Fibroblast of skin of back (primary cell): ENCODE measurements around the gene ANKRD12.
"Not testable (repeated sequence)": the region's sequence is repeated elsewhere in the genome, so short reads cannot be mapped to it uniquely, and the experiment has no call there.

Experiments
- DNase-seq: peaks from one replicate; pipeline ENCODE4 v3.0.0-alpha.2; 2013

The ANKRD12 gene

GRCh38 chr18:9234528-9234927 is 97.9 kb downstream of the ANKRD12 start:
- no peak for DNase-seq

DNA sequence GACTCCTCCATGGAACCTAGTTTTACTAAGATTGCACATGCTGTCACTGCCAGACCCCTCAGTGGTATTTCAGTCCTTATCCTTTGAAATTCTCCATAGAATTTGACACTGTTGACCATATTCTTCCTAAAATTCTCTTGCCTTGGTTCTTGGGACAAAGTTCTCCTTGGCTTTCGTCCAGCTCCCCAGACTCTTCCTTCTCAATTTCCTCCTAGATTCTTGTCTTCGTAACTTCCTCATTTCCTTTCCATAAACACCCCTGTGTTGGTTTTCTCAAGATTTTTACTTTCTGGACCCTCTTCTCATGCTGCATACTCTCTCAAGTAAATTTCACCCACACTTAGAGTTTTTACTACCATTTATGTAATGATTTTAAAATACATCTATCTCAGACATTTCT is 101.4 kb downstream of the ANKRD12 start:
- DNase-seq: no peak

- no peak for DNase-seq
Observed at GRCh38 chr18:9239720-9240119, 103.1 kb downstream of the ANKRD12 start.

DNA sequence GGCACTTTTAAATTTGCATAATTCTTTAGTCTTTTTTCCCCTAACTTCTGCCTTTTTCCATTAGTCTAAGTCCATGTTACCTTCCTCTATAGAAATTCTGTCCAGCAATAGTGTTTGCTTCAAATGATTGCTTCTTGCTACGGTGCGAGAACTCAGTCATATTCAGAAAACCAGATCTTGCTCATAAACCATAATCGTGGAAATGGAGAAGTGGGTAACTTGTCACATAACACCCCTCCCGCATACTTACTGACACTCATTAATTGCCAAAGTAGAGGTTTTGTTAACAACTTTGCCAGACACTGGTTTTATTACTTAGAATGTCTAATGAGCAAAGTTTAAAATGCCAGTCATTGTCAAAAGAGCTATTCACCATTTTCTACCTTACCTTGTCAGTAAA is 103.7 kb downstream of the ANKRD12 start:
- DNase-seq: no peak

GRCh38 chr18:9243029-9243428 is 106.4 kb downstream of the ANKRD12 start:
- no peak for DNase-seq

DNA sequence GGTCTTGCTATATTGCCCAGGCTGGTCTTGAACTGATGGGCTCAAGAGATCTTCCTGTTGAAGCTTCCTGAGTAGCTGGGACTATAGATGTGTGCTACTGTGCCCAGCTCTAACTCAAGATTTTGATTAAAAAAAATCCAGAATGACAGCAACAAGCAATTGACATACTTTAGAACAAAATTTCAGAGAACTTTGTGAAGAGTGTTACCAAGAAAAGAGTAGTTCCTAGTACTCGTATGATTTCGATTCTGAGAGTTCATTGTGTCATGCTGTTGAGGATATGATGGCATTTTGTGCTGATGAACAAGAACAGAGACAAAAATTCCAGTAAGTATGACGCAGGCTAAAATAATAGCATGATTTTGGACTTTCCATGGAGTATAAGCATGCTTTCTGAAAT is 107.8 kb downstream of the ANKRD12 start:
- DNase-seq: no peak

DNA sequence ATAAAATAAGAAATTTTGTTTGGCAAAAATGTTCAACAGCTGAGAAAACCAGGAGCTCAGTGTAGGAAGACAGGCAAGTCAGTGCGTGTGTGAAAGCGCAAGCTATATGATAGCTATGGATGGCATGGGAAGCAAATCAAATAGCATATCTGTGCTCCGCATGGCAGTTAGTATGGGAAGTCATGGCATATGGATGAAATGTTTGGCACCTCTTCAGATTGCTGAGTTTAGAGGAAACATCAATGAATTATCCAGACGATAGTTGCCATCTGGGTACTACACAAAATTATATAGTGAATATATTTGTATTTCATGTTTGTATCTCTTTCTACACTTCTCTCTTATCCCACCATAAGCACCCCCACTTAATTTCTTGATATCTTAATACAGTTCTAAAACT is 112.1 kb downstream of the ANKRD12 start:
- DNase-seq: no peak

DNA sequence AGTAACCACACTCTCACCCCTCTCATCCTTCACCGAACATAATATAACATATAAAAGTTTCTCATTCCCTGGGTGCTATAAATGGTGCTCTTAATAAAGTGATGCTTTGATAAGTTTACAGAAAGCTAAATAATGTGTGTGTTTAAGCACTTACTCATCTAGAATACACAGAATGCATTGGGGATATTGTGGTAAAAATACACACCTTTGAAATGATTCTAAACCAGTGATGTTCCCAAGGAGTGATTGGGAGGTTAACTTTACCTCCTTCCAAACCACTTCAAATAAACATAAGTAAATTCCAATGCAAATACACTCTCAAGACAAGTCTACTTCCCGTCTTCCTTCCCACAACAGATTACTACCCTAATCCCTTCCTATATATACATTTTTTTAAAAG is 112.7 kb downstream of the ANKRD12 start:
- DNase-seq: no peak

DNA sequence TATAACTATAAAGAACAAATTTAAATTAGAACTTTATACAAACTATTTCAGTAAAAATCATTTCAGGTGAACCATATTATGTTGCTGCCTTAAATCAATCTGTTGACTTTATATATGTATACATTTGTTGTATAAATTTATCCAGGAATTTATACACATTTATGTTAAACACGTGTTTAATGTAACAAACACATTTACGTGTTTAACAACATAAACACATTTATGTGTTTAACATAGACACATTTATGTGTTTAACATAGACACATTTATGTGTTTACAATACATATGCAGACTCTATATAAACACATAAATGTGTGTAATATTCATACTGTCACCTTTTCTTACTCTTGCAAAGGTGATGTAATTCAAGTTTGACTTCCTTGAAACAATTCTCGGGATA is 122.6 kb downstream of the ANKRD12 start:
- no peak for DNase-seq

GRCh38 chr18:9260388-9261380 is 124.1 kb downstream of the ANKRD12 start:
- DNase-seq: peak; percentile 6

DNA sequence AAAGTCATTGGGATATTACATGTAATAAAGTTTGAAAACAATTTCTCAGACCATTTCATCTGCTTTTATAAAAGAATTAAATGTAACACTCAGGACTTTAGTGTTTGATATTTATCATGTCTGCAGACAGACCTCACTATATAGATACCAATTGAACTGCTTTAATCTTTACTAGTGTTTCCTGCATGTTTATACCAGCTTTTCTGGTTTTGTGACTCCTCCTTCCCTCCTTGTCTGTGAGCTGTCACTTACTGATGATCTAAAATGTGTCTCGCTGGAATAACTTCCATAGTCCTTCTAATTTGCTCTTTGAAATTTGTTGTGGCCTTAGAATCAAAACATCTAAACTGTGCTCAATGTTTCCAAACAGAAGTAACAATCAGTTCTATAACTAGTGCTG is 126.7 kb downstream of the ANKRD12 start:
- no peak for DNase-seq

DNA sequence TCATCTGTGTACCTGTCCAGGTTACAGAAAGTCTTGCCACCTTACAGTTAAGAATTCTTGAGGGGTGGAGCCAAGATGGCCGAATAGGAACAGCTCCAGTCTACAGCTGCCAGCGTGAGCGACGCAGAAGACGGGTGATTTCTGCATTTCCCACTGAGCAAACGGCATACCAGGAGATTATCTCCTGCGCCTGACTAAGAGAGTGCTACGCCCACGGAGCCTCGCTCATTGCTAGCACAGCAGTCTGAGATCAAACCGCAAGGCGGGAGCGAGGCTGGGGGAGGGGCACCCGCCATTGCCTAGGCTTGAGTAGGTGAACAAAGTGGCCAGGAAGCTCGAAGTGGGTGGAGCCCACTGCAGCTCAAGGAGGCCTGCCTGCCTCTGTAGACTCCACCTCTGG is 128.2 kb downstream of the ANKRD12 start:
- not testable (repeated sequence) for DNase-seq

- DNase-seq: no peak
Observed at GRCh38 chr18:9273221-9273620, 136.6 kb downstream of the ANKRD12 start.

GRCh38 chr18:9275890-9276289 is 139.3 kb downstream of the ANKRD12 start:
- no peak for DNase-seq

DNA sequence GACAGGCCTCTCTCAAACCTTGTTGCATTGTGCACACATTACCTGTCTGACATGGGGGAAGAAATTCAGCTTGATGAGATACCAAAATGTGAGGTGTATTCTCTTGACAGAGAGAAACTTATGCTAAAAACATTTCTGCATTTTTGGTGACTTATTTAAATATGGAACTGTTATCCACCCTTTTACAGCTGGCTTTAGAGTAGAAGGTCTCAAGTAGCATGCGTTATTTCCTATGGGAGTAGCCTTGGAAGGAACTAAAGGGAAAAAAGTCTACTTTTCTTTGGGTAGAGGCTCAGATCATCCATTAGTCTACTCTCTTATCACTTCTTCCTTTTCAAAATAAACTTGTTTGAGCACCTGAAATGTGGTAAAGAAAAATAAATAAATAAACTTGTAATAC is 141.4 kb downstream of the ANKRD12 start:
- DNase-seq: no peak

DNA sequence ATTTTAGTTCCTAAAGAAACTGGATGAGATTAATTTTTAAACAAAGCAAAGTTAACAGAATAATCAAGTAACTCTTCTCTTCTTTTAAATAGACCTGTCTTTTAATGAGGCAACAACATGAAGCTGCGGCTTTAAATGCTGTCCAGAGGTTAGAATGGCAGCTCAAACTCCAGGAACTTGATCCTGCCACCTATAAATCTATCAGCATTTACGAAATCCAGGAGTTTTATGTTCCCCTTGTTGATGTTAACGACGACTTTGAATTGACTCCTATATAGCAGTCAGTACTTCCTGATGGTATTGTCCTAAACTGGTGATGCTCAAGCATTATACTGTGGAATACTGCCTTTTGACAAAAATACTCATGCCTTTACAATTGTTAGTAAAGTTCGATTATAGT is 144.3 kb downstream of the ANKRD12 start:
- no peak for DNase-seq

DNA sequence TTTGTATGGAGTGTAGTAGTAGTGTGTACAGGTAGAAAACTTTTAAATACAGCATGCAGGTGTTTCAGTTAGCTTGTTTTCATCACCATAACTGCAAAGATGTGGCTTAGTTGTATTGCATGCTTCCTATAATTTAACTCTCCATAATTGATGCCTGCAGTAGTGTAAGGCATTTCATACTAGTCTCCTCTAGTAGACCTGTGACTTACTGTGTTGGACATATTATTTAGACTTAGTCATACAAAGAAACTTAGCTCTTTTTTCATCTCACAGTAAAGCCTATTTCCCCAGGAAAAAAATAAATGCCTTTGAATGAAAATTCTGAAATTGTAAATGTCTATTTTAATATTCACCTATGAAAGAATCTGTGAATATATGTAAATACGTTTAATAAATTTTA is 145.2 kb downstream of the ANKRD12 start:
- peak; percentile 26 for DNase-seq

GRCh38 chr18:9283791-9284190 is 147.2 kb downstream of the ANKRD12 start:
- peak; percentile 69 for DNase-seq

- no peak for DNase-seq
Observed at GRCh38 chr18:9285604-9286003, 149.0 kb downstream of the ANKRD12 start.

DNA sequence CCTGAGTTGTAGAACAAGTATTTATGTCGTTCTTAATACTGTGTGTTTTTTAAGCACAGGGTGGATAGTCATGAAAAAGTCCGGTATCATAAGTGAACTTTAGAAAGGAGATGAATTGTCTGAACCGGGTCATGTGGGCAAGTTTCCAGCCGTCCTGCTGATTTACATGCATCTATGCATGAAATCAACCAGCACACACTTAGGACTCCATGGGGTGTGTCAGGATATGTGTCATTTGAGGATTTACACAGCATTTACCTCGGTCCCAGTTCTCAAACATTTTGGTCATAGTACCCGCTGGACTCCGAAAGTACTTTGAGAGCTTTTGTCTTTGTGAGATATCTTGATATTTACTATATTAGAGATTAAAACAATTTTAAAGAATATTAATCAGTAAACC is 150.5 kb downstream of the ANKRD12 start:
- DNase-seq: peak; percentile 5

DNA sequence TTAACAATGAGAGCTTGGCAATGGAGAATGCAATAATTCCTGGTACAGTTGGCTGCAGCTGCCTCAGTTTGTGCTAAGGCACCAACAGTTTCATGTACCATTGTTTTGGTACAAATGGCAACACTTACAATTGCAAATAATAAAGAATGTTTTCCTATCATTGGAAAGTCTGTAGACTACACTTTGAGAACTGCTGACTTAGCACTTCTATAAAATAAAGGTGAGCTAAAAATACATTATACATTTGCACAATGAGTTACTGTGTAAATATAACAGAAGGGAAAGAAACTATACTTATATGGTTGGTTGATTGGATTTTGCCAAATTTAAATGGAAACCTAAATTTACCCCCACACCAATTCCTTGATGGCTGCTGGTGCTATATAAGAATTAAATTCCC is 153.1 kb downstream of the ANKRD12 start:
- no peak for DNase-seq

DNA sequence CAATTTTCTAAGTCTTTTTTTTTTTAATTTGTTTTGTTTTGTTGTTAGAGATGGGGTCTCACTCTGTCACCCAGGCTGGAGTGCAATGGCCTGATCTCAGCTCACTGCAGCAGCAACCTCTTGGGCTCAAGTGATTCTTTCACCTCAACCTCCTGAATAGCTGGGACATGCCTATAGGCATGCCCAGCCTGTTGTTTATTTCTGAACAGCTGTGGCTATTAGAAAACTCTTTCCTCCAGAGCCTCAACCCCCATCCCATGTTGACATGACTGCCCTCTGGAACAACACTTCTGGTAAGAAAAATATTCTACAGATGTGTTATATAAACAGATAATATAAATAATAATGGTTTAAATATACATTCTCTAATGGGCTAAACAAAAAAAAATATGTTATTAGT is 153.6 kb downstream of the ANKRD12 start:
- no peak for DNase-seq

DNA sequence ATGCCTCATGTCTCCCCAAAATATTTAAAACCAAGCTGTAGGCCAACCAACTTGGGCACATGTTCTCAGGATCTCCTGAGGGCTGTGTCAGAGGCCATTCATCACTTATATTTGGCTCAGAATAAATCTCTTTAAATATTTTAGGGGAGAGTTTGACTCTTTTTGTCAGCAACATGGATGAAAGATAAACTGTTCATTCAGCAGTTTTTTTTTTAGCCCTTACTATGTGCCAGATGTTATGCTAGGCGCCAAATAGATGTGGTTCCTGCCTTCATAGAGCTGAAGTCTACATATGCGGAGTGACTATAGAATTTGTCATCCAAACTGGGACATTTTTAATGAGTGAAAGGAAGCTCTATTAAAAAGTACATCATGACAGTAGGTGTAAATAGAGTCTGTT is 155.5 kb downstream of the ANKRD12 start:
- DNase-seq: no peak

DNA sequence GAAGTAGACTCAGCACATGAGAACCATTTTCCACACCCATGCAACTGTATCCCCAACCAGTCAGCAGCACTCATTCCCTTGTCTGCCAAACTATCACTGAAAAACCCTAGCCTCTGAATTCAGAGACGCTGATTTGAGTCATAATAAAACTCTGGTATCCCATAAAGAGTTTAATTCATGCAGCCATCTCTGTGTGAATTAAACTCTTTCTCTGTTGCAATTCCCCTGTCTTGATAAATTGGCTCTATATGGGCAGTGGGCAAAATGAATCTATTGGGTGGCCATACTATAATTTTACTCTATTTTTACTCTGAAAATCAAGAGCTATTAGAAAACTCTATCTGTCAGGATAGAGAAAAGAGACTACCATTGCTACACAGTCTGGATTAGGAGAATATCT is 157.4 kb downstream of the ANKRD12 start:
- no peak for DNase-seq
